Neural progenitor cell (in vitro differentiated cells): ENCODE measurements around the gene EEF2K.

Experiments used
- EZH2 ChIP-seq: fragments of 200-600 bp; sonication (generic); IDR thresholded peaks from 2 replicates; pipeline ENCODE4 v1.6.1; 2017; ENCODE audit warnings: antibody characterized with exemption, mild to moderate bottlenecking, moderate library complexity
- EZH2phosphoT487 ChIP-seq: fragments of 200-600 bp; sonication (generic); IDR thresholded peaks from 2 replicates; pipeline ENCODE4 v1.6.1; 2017; ENCODE audit warnings: antibody characterized with exemption
- TF ChIP-seq, protein P1 (sequence below): fragments of 200-600 bp; sonication (generic); IDR thresholded peaks from 2 replicates; pipeline ENCODE4 v1.5.1; 2017; ENCODE audit warnings: antibody characterized with exemption, mild to moderate bottlenecking

DNA sequence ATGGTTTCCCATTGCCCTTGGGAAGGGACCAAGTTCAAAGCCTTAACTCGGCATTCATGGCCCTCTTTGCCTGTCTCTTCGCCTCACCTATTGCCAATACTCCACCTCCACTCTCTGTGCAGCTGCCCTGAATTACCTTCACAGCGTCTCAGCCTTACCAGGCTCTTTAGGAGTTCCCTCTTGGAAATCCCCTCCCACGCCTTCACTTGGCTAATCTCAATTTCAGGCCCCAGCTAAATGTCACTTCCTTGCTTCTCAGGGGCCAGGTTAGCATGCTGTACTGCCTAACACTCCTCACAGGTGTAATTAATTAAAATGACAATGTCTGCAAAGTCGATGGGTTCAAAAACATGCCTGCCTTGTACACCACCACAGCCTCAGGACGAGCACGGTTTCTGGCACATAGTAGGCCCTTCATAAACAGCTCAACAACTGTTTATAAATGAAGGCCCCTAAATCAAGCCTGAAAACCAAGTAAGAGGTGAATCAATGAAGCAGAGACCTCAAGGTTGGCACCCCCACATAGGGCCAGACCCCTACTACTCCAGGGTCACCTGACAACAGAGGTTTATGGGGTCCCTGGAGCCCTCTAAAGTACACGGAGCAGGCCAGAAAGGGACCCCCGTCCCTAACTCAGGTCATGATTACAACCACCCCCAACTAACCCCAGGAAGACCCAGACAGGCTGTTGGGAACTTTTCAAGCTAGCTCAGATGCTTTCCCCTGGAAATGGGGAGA lies 11.2 kb upstream of the EEF2K start:
- TF ChIP-seq EZH2, result no peak
- TF ChIP-seq, protein P1, sequence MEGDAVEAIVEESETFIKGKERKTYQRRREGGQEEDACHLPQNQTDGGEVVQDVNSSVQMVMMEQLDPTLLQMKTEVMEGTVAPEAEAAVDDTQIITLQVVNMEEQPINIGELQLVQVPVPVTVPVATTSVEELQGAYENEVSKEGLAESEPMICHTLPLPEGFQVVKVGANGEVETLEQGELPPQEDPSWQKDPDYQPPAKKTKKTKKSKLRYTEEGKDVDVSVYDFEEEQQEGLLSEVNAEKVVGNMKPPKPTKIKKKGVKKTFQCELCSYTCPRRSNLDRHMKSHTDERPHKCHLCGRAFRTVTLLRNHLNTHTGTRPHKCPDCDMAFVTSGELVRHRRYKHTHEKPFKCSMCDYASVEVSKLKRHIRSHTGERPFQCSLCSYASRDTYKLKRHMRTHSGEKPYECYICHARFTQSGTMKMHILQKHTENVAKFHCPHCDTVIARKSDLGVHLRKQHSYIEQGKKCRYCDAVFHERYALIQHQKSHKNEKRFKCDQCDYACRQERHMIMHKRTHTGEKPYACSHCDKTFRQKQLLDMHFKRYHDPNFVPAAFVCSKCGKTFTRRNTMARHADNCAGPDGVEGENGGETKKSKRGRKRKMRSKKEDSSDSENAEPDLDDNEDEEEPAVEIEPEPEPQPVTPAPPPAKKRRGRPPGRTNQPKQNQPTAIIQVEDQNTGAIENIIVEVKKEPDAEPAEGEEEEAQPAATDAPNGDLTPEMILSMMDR, result no peak
- TF ChIP-seq EZH2phosphoT487, result no peak
